ES-I3 (cell line): ENCODE data around the gene CCDC61.

Source experiments
- H3K36me3 ChIP-seq: 2 replicates; pipeline ENCODE4 v1.6.1; 2013; ENCODE audit warnings: mild to moderate bottlenecking, low read length, control low read depth, moderate library complexity; ENCODE audit not compliant: insufficient read depth
- H3K4me1 ChIP-seq: 2 replicates; pipeline ENCODE4 v1.6.1; 2013; ENCODE audit warnings: mild to moderate bottlenecking, control low read depth, low read length; ENCODE audit not compliant: insufficient read depth
- H3K9ac ChIP-seq: 2 replicates; pipeline ENCODE4 v1.6.1; 2013; ENCODE audit warnings: low read depth, mild to moderate bottlenecking, low read length, moderate library complexity
- H3K9me3 ChIP-seq: 2 replicates; pipeline ENCODE4 v1.6.1; 2013; ENCODE audit warnings: mild to moderate bottlenecking, low read length, moderate library complexity; ENCODE audit not compliant: control insufficient read depth, insufficient read depth

The CCDC61 gene

GRCh38 chr19:46033401-46033800, 38.1 kb downstream of the CCDC61 start:
- H3K36me3 ChIP-seq, result no peaks in the 10 kb centered on the region
- H3K9ac ChIP-seq, result no peak overlapping the region
- H3K9me3 ChIP-seq, result no peaks in the 10 kb centered on the region
- no peaks in the 10 kb centered on the region for H3K4me1 ChIP-seq

- H3K9ac ChIP-seq, result no peak overlapping the region
- no peaks in the 10 kb centered on the region for H3K9me3 ChIP-seq
- no peaks in the 10 kb centered on the region for H3K36me3 ChIP-seq
- no peaks in the 10 kb centered on the region for H3K4me1 ChIP-seq
Observed at GRCh38 chr19:46035546-46035945, 40.3 kb downstream of the CCDC61 start.

- H3K4me1 ChIP-seq, result no peaks in the 10 kb centered on the region
- no peaks in the 10 kb centered on the region for H3K36me3 ChIP-seq
- H3K9me3 ChIP-seq, result no peaks in the 10 kb centered on the region
- no peak overlapping the region for H3K9ac ChIP-seq
Observed at GRCh38 chr19:46035986-46036743, 40.9 kb downstream of the CCDC61 start.

- no peaks in the 10 kb centered on the region for H3K36me3 ChIP-seq
- H3K9me3 ChIP-seq, result no peaks in the 10 kb centered on the region
- no peaks in the 10 kb centered on the region for H3K4me1 ChIP-seq
- H3K9ac ChIP-seq, result no peak overlapping the region
Observed at GRCh38 chr19:46036744-46037128, 41.5 kb downstream of the CCDC61 start.

GRCh38 chr19:46040125-46040524, 44.9 kb downstream of the CCDC61 start:
- H3K4me1 ChIP-seq, result no peaks in the 10 kb centered on the region
- no peaks in the 10 kb centered on the region for H3K36me3 ChIP-seq
- H3K9me3 ChIP-seq, result peaks cover 4% of the 10 kb centered on the region; the same call in 1 of the 2 replicates
- H3K9ac ChIP-seq, result no peak overlapping the region

- Histone ChIP-seq H3K9ac (no peak within 1 kb of the TSS), H3K9me3 (peaks cover 4% of the 10 kb centered on the region; the same call in 1 of the 2 replicates), H3K4me1 (no peaks in the 10 kb centered on the region), H3K36me3 (no peaks in the 10 kb centered on the region)
Observed at GRCh38 chr19:46040952-46041500, 45.8 kb downstream of the CCDC61 start, which contains the start of gene IGFL4. TSS of gene IGFL4 (minus strand) at chr19:46041002. CDS start at chr19:46040962, 40 bp downstream.

GRCh38 chr19:46042252-46042883, 47.1 kb downstream of the CCDC61 start:
- H3K9me3 ChIP-seq, result peaks cover 6% of the 10 kb centered on the region; the same call in 1 of the 2 replicates
- H3K4me1 ChIP-seq, result no peaks in the 10 kb centered on the region
- no peak overlapping the region for H3K9ac ChIP-seq
- no peaks in the 10 kb centered on the region for H3K36me3 ChIP-seq

- Histone ChIP-seq H3K36me3 (no peaks in the 10 kb centered on the region), H3K9ac (no peak overlapping the region), H3K4me1 (no peaks in the 10 kb centered on the region), H3K9me3 (peaks cover 6% of the 10 kb centered on the region; the same call in 1 of the 2 replicates)
Observed at GRCh38 chr19:46043519-46043918, 48.3 kb downstream of the CCDC61 start.

- H3K4me1 ChIP-seq, result no peaks in the 10 kb centered on the region
- H3K9me3 ChIP-seq, result peaks cover 3% of the 10 kb centered on the region; the same call in 1 of the 2 replicates
- H3K9ac ChIP-seq, result no peak overlapping the region
- no peaks in the 10 kb centered on the region for H3K36me3 ChIP-seq
Observed at GRCh38 chr19:46049597-46049996, 54.3 kb downstream of the CCDC61 start.

- H3K36me3 ChIP-seq, result no peaks in the 10 kb centered on the region
- no peak overlapping the region for H3K9ac ChIP-seq
- H3K9me3 ChIP-seq, result no peaks in the 10 kb centered on the region
- no peaks in the 10 kb centered on the region for H3K4me1 ChIP-seq
Observed at GRCh38 chr19:46052896-46053295, 57.6 kb downstream of the CCDC61 start.

GRCh38 chr19:46056536-46056935, 61.3 kb downstream of the CCDC61 start:
- Histone ChIP-seq H3K9me3 (peaks cover 11% of the 10 kb centered on the region), H3K9ac (no peak overlapping the region), H3K36me3 (no peaks in the 10 kb centered on the region), H3K4me1 (no peaks in the 10 kb centered on the region)

- Histone ChIP-seq H3K9me3 (peaks cover 11% of the 10 kb centered on the region), H3K9ac (no peak overlapping the region), H3K4me1 (no peaks in the 10 kb centered on the region), H3K36me3 (no peaks in the 10 kb centered on the region)
Observed at GRCh38 chr19:46058778-46059177, 63.5 kb downstream of the CCDC61 start.

- H3K9ac ChIP-seq, result no peak overlapping the region
- peaks cover 11% of the 10 kb centered on the region for H3K9me3 ChIP-seq
- H3K4me1 ChIP-seq, result no peaks in the 10 kb centered on the region
- H3K36me3 ChIP-seq, result no peaks in the 10 kb centered on the region
Observed at GRCh38 chr19:46060012-46060411, 64.7 kb downstream of the CCDC61 start.

- Histone ChIP-seq H3K4me1 (no peaks in the 10 kb centered on the region), H3K36me3 (no peaks in the 10 kb centered on the region), H3K9me3 (peaks cover 11% of the 10 kb centered on the region), H3K9ac (no peak overlapping the region)
Observed at GRCh38 chr19:46063201-46063600, 67.9 kb downstream of the CCDC61 start.
